NCI-H2107 treated with DMSO at 0.1 percent for 48 hours (cell line): ENCODE results near the gene ODF4.
"Not testable (repeated sequence)": the region's sequence is repeated elsewhere in the genome, so short reads cannot be mapped to it uniquely, and the experiment has no call there.

Source experiments
- DNase-seq: peaks from one replicate; lab custom pipeline; 2025; ENCODE audit not compliant: unreplicated experiment; lab: John Stamatoyannopoulos, UW

The ODF4 gene

GRCh38 chr17:8393470-8394231 is 54.0 kb downstream of the ODF4 start:
- no peak for DNase-seq

GRCh38 chr17:8394497-8394896 is 54.9 kb downstream of the ODF4 start:
- not testable (repeated sequence) for DNase-seq
